SK-N-SH (cell line): ENCODE data around the gene ZNF185. TPM values are rescaled to one million over a fixed set of nuclear protein-coding genes. Genes with fewer than 3 reads are reported as not detected.

Experiments
- CTCF ChIA-PET: fragments of 300-600, 350-600 bp; formaldehyde crosslinking; extraction: SDS; loops from one replicate; lab custom pipeline; 2021; lab: Yijun Ruan, JAX
- POLR2A ChIA-PET: fragments of 350-600 bp; sonication (Branson Sonifier 250); formaldehyde crosslinking; extraction: SDS; loops from one replicate; lab custom pipeline; 2020; ENCODE audit warnings: antibody characterized with exemption, inconsistent platforms; lab: Yijun Ruan, JAX
- DNase-seq: peaks from one replicate; pipeline ENCODE4 v3.0.0; 2012
- H2AFZ ChIP-seq: fragments of 200-600 bp; sonication (generic); 2 replicates; pipeline ENCODE4 v1.8.1; 2016; ENCODE audit warnings: antibody characterized with exemption, mild to moderate bottlenecking, low read depth
- H3F3A ChIP-seq: fragments of 200-600 bp; sonication (generic); replicated peaks from 2 replicates; pipeline ENCODE3; 2016; ENCODE audit warnings: antibody characterized with exemption, mild to moderate bottlenecking; ENCODE audit not compliant: insufficient read depth
- H3K27ac ChIP-seq, 2 experiments: fragments of 200-500 bp in 1 of 2; fragments of 200-600 bp in 1 of 2; sonication (Bioruptor generic) in 1 of 2; sonication (generic), shearing (Covaris generic) in 1 of 2; 2 replicates each; pipeline versions ENCODE4 v1.5.1 to v1.6.1; 2014 to 2016; ENCODE audit warnings: low read depth in 2 of 2, inconsistent platforms in 1 of 2, low read length in 1 of 2, mild to moderate bottlenecking in 1 of 2, mixed read lengths in 1 of 2
- H3K27me3 ChIP-seq: fragments of 200-600 bp; sonication (generic), shearing (Covaris generic); 2 replicates; pipeline ENCODE4 v1.6.1; 2016; ENCODE audit warnings: mixed run types; ENCODE audit not compliant: insufficient read depth
- H3K36me3 ChIP-seq, 2 experiments: fragments of 200-500 bp in 1 of 2; fragments of 200-600 bp in 1 of 2; sonication (Bioruptor generic) in 1 of 2; sonication (generic) in 1 of 2; replicated peaks in 1 of 2; 2 replicates each; pipeline versions ENCODE3 to v1.5.1; 2014 to 2016; ENCODE audit warnings: low read length in 1 of 2, mild to moderate bottlenecking in 1 of 2; ENCODE audit not compliant: insufficient read depth in 2 of 2, control insufficient read depth in 1 of 2
- H3K4me1 ChIP-seq, 2 experiments: fragments of 200-500 bp in 1 of 2; fragments of 200-600 bp in 1 of 2; sonication (Bioruptor generic) in 1 of 2; sonication (generic), shearing (Covaris generic) in 1 of 2; 2 replicates each; pipeline versions ENCODE4 v1.5.1 to v1.6.1; 2014 to 2016; ENCODE audit warnings: low read depth in 1 of 2, low read length in 1 of 2, mixed run types in 1 of 2; ENCODE audit not compliant: insufficient read depth in 2 of 2, control insufficient read depth in 1 of 2
- H3K4me2 ChIP-seq: fragments of 200-600 bp; sonication (generic), shearing (Covaris generic); 2 replicates; pipeline ENCODE4 v1.6.1; 2017; ENCODE audit warnings: mixed run types
- H3K4me3 ChIP-seq, 2 experiments: fragments of 200-500 bp in 1 of 2; fragments of 200-600 bp in 1 of 2; sonication (Bioruptor generic) in 1 of 2; sonication (generic), shearing (Covaris generic) in 1 of 2; 2 replicates each; pipeline versions ENCODE4 v1.5.1 to v1.8.1; 2014 to 2016; ENCODE audit warnings: low read depth in 2 of 2, inconsistent platforms in 1 of 2, low read length in 1 of 2, mild to moderate bottlenecking in 1 of 2, mixed read lengths in 1 of 2, moderate library complexity in 1 of 2
- H3K79me2 ChIP-seq: fragments of 200-600 bp; sonication (generic); 2 replicates; pipeline ENCODE4 v1.8.1; 2017; ENCODE audit warnings: mild to moderate bottlenecking; ENCODE audit not compliant: insufficient read depth
- H3K9ac ChIP-seq: fragments of 200-600 bp; sonication (generic); 2 replicates; pipeline ENCODE4 v1.6.1; 2017; ENCODE audit warnings: mixed run types
- H3K9me2 ChIP-seq: fragments of 200-600 bp; sonication (generic); 2 replicates; pipeline ENCODE4 v1.6.1; 2017; ENCODE audit warnings: mixed run types
- H3K9me3 ChIP-seq: fragments of 200-600 bp; sonication (generic); 2 replicates; pipeline ENCODE4 v1.6.1; 2017; ENCODE audit warnings: mixed run types, mild to moderate bottlenecking, moderate library complexity
- H4K20me1 ChIP-seq: fragments of 200-600 bp; sonication (generic); 2 replicates; pipeline ENCODE4 v1.6.1; 2017; ENCODE audit warnings: mild to moderate bottlenecking, mixed run types; ENCODE audit not compliant: insufficient read depth
- CTCF ChIP-seq: fragments of 200-600 bp; sonication (generic); IDR thresholded peaks from 2 replicates; pipeline ENCODE4 v1.6.1; 2017; ENCODE audit warnings: antibody characterized with exemption, mild to moderate bottlenecking, moderate library complexity
- EP300 ChIP-seq, 2 experiments: IDR thresholded peaks; 2 replicates each; pipeline versions ENCODE4 v1.4.0 to v1.6.1; 2012; ENCODE audit warnings: borderline replicate concordance in 1 of 2, low read depth in 1 of 2, low read length in 1 of 2
- EZH2phosphoT487 ChIP-seq: fragments of 200-600 bp; sonication (generic); IDR thresholded peaks from 2 replicates; pipeline ENCODE4 v1.6.1; 2017; ENCODE audit warnings: low read depth, mixed run types, mild to moderate bottlenecking, antibody characterized with exemption, moderate library complexity, borderline replicate concordance
- FOSL2 ChIP-seq: IDR thresholded peaks from 2 replicates; pipeline ENCODE4 v1.4.0; 2012; ENCODE audit warnings: low read depth, mild to moderate bottlenecking, moderate library complexity, borderline replicate concordance
- FOXM1 ChIP-seq: IDR thresholded peaks from 2 replicates; pipeline ENCODE4 v1.4.0; 2012; ENCODE audit warnings: low read depth, mild to moderate bottlenecking
- MXI1 ChIP-seq: IDR thresholded peaks from 2 replicates; pipeline ENCODE4 v1.6.1; 2012; ENCODE audit warnings: mild to moderate bottlenecking, low read depth, low read length, improper control_type of control experiment
- NFIC ChIP-seq: IDR thresholded peaks from 2 replicates; pipeline ENCODE4 v1.4.0; 2012; ENCODE audit warnings: borderline replicate concordance
- NRF1 ChIP-seq: IDR thresholded peaks from 2 replicates; pipeline ENCODE4 v1.6.1; 2012; ENCODE audit warnings: low read depth, mild to moderate bottlenecking, low read length
- RAD21 ChIP-seq: IDR thresholded peaks from 2 replicates; pipeline ENCODE4 v1.6.1; 2012; ENCODE audit warnings: mild to moderate bottlenecking, low read length
- RCOR1 ChIP-seq: fragments of 150-350 bp; IDR thresholded peaks from 2 replicates; pipeline ENCODE4 v1.6.1; 2017; ENCODE audit warnings: antibody characterized with exemption, low read length
- RXRA ChIP-seq: IDR thresholded peaks from 2 replicates; pipeline ENCODE4 v1.4.0; 2012; ENCODE audit warnings: low read depth, mild to moderate bottlenecking, borderline replicate concordance
- SIN3A ChIP-seq: IDR thresholded peaks from 2 replicates; pipeline ENCODE4 v1.6.1; 2012; ENCODE audit warnings: low read depth, mild to moderate bottlenecking, low read length, moderate library complexity, borderline replicate concordance
- SMC3 ChIP-seq: IDR thresholded peaks from 2 replicates; pipeline ENCODE4 v1.6.1; 2012; ENCODE audit warnings: low read depth, low read length, improper control_type of control experiment
- TAF1 ChIP-seq: IDR thresholded peaks from 2 replicates; pipeline ENCODE4 v1.6.1; 2012; ENCODE audit warnings: low read depth, mild to moderate bottlenecking, low read length, moderate library complexity, borderline replicate concordance
- TCF12 ChIP-seq: IDR thresholded peaks from 2 replicates; pipeline ENCODE4 v1.4.0; 2012
- TEAD4 ChIP-seq: IDR thresholded peaks from 2 replicates; pipeline ENCODE4 v1.4.0; 2012; ENCODE audit warnings: mild to moderate bottlenecking, borderline replicate concordance; ENCODE audit not compliant: insufficient read depth
- USF1 ChIP-seq: IDR thresholded peaks from 2 replicates; pipeline ENCODE4 v1.4.0; 2012; ENCODE audit warnings: low read depth, borderline replicate concordance
- WGBS: methylation state at CpG from one replicate; pipeline ENCODE4 v1.1.6; 2017; ENCODE audit warnings: low lambda C conversion rate; 5-methylcytosine and 5-hydroxymethylcytosine counted together
- polyA plus RNA-seq, 3 experiments: library from polyadenylated mRNA; depleted of rRNA; stranded (reverse); fragments of >200 nt; gene quantifications; 2 replicates each; pipeline ENCODE4 v1.2.3, GENCODE V29; 2012

The ZNF185 gene
- polyA plus RNA-seq, 1 of the 3 experiments (the other 2 are of a cell fraction): 10.3 TPM

GRCh38 chrX:152926923-152927322 is 29.1 kb downstream of the ZNF185 start:
- DNase-seq: no peak
- H3K9me2 ChIP-seq: no peaks in the 10 kb centered on the region
- no peaks in the 10 kb centered on the region for H3K79me2 ChIP-seq
- no peak overlapping the region for H3K9ac ChIP-seq
- POLR2A ChIA-PET: no interaction called here
- H3K9me3 ChIP-seq: no peaks in the 10 kb centered on the region
- no peak overlapping the region for H2AFZ ChIP-seq
- no peak overlapping the region for H3K4me2 ChIP-seq
- no peak overlapping the region for H3K4me3 ChIP-seq
- no peaks in the 10 kb centered on the region for H4K20me1 ChIP-seq
- WGBS: 56% methylated on average over 11 of the region's 11 CpGs
- CTCF ChIA-PET: interaction anchor here (0.6 to 4.8 kb wide), 10 partner anchors 10 to 51 kb away, joined by 3 to 40 read pairs (median 6); no protein-coding TSS in a partner anchor
- H3K36me3 ChIP-seq: no peaks in the 10 kb centered on the region
- H3K27ac ChIP-seq: no peak overlapping the region
- peaks cover 0 to 3% of the 10 kb centered on the region in 2 experiments; a peak in 1 of 4 replicates for H3K4me1 ChIP-seq
- TF ChIP-seq RCOR1 (no peak), TEAD4 (no peak), EP300 (IDR thresholded peaks at IDR 0.05; ENCODE audit: borderline replicate concordance in 1 of 2, low read depth in 1 of 2, low read length in 1 of 2) (no peak), NRF1 (no peak), NFIC (no peak), RXRA (no peak), FOSL2 (no peak), TAF1 (no peak), EZH2phosphoT487 (no peak), USF1 (no peak), FOXM1 (no peak), SMC3 (no peak), MXI1 (no peak), SIN3A (no peak), RAD21 (no peak), TCF12 (no peak), CTCF (no peak)
- H3K27me3 ChIP-seq: peaks cover 4% of the 10 kb centered on the region; the same call in 1 of the 2 replicates
- no peaks in the 10 kb centered on the region for H3F3A ChIP-seq
